GM21390 (cell line): ENCODE data around the gene PHF21B.
"Not testable (repeated sequence)": the region's sequence is repeated elsewhere in the genome, so short reads cannot be mapped to it uniquely, and the experiment has no call there.

Experiments used
- ATAC-seq: cut with Tn5 transposase; IDR thresholded peaks from one replicate; pipeline ENCODE4 v1.9.1; 2021; ENCODE audit not compliant: unreplicated experiment

PHF21B gene

GRCh38 chr22:44936201-44936600, 73.6 kb downstream of the PHF21B start:
- no peak for ATAC-seq

GRCh38 chr22:44935724-44936123, 74.1 kb downstream of the PHF21B start:
- ATAC-seq, result no peak

GRCh38 chr22:44934454-44934735, 75.4 kb downstream of the PHF21B start:
- no peak for ATAC-seq

GRCh38 chr22:44933666-44934453, 75.9 kb downstream of the PHF21B start:
- no peak for ATAC-seq

- no peak for ATAC-seq
Measured at GRCh38 chr22:44932493-44932892, 77.3 kb downstream of the PHF21B start.

- ATAC-seq, result no peak
Measured at GRCh38 chr22:44931766-44932165, 78.0 kb downstream of the PHF21B start.

GRCh38 chr22:44931077-44931540, 78.7 kb downstream of the PHF21B start:
- ATAC-seq, result no peak

GRCh38 chr22:44930711-44931035, 79.1 kb downstream of the PHF21B start:
- ATAC-seq, result no peak

GRCh38 chr22:44930016-44930710, 79.6 kb downstream of the PHF21B start:
- ATAC-seq, result no peak

GRCh38 chr22:44929359-44930015, 80.3 kb downstream of the PHF21B start:
- ATAC-seq, result no peak

- ATAC-seq, result no peak
Measured at GRCh38 chr22:44928711-44929358, 81.0 kb downstream of the PHF21B start.

GRCh38 chr22:44928136-44928463, 81.7 kb downstream of the PHF21B start:
- no peak for ATAC-seq

- no peak for ATAC-seq
Measured at GRCh38 chr22:44927463-44928135, 82.2 kb downstream of the PHF21B start.

GRCh38 chr22:44926491-44927415, 83.1 kb downstream of the PHF21B start:
- ATAC-seq, result no peak

GRCh38 chr22:44926124-44926475, 83.7 kb downstream of the PHF21B start:
- ATAC-seq, result no peak

- no peak for ATAC-seq
Measured at GRCh38 chr22:44925465-44926123, 84.2 kb downstream of the PHF21B start.

GRCh38 chr22:44924710-44925109, 85.1 kb downstream of the PHF21B start:
- ATAC-seq, result no peak

- no peak for ATAC-seq
Measured at GRCh38 chr22:44924098-44924497, 85.7 kb downstream of the PHF21B start.

GRCh38 chr22:44921766-44922165, 88.0 kb downstream of the PHF21B start:
- ATAC-seq, result not testable (repeated sequence)

GRCh38 chr22:44920183-44920582, 89.6 kb downstream of the PHF21B start:
- ATAC-seq, result no peak
